HG02885 (cell line): Measurements from ENCODE around the gene CYFIP1.

Experiments used
- ATAC-seq: cut with Tn5 transposase; IDR thresholded peaks from one replicate; pipeline ENCODE4 v1.9.1; 2021; ENCODE audit warnings: mild to moderate bottlenecking; ENCODE audit not compliant: unreplicated experiment, poor library complexity

Gene CYFIP1

DNA sequence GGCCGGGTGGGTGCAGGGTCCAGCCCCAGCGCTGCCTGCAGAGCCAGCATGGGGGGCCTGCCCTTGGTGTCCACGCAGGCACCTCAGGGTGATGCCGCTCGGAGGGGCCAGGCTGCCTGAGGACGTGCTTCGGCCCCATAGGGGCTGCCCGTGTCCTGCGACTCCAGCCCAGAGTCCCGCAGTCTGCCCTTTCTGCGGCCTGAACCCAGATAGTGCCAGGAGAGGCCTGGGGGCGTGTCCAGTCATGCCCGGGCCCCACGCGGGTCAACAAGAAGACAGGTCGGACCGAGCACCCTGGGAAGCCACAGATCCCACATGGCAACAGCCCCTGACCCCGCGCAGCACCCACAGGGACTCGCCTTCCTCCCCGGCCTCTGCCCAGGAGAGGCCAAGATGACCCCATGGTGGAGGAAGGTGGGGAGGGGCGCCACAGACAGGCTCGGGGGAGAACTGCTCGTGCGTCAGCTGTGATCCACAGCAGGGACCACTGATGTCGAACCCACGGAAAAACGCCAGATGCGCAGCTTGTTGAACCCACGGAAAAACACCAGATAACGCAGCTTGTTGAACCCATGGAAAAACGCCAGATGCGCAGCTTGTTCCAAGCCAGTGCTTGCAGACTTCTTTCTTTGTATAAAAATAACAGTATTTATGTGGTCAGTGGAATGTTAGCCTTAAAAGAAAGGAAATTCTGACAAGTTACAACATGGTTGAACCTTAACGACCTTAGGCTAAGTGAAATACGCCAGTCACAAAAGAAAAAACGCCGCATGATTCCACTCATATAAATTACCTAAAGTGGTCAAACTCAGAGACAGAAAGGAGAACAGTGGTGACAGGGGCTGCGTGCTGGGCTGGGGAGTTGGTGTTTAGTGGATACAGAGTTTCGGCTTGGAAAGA lies 28.5 kb downstream of the CYFIP1 start:
- no peak for ATAC-seq

DNA sequence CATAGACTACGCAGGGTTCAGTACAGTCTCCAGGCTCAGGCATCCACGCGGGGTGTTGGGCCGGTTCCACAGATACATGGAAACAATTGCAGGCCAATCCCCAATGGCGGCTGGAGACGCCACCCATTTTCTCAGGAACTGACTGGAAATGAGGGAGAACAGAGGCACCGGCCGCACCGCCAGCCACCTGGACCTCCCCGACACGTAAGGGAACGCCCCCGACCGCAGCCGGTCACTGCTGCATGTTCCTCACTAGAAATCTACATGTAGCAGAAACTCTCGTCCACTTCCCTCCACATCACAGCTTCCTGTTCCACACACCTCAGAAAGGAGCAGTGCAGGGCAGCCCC lies 29.2 kb downstream of the CYFIP1 start:
- no peak for ATAC-seq

DNA sequence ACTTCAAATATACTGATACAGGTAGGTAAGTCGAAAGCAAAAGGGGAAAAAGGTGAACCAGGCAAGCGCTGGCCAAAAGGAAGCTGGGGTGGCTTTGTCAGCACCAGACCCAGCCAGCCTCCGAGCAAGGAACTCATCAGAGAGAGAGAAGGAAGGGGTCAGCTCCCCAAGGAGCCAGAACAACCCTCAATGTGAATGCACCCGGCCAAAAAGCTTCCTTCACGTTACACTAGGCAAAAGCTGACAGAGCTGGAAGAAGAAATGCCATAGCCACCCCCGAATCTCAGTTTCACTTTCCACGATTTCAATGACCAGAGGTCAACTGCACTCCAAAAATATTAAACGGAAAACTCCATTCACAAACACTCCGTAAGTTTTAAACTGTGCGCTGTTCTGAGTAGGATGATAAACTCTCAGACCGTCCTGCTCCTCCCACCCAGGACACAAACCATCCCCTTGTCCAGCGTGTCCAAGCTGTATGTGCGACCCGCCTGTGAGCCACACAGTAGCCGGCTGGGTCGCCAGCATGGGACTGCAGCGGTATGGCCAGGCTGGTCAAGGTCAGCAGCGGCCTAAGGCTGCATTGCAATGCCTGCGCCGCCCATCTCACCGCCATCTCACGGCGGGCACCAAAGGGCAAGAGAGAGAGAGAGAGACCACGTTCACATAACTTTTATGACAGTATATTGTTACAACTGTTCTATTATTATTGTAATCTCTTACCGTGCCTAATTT lies 29.7 kb downstream of the CYFIP1 start:
- ATAC-seq: no peak

DNA sequence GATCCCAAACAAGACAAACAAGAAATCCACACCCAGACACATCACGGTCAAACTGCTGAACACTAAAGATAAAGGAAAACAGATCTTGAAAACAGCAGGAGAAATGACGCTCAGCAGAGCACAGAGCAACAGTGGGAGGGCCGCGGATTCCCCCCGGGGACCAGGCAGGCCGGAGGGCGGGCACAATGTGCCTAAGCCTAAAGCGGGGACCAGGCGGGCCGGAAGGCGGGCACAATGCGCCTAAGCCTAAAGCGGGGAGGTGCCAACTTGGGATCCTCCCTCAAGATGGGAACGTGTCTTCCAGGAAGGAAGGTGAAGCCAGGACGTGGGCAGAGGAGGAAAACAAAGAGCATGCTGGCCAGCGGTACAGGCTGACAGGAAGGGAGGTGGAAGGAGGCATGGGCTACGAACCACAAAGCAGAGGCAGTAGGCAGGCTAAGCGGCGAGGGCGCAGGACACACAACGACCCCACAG lies 31.1 kb downstream of the CYFIP1 start:
- ATAC-seq: peak; percentile 91

DNA sequence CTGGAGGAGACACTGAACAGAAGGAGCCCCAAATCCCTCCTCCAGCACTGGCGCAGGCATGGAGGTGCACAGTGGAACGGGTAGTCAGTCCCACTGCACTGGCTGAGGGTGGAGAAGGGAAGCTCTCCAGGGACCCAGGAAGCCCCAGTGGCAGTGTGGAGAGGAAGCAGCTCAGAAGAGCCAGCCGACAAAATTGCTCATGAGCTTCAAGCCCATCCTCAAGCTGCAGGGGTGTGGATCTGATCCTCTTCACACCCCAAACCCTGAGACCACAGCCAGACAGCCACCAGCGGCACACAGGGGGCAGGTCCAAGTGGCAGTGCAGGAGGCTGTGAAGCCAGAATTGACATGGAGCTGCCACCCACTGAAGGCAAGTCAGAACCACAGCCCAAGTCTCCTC lies 32.1 kb downstream of the CYFIP1 start:
- no peak for ATAC-seq

DNA sequence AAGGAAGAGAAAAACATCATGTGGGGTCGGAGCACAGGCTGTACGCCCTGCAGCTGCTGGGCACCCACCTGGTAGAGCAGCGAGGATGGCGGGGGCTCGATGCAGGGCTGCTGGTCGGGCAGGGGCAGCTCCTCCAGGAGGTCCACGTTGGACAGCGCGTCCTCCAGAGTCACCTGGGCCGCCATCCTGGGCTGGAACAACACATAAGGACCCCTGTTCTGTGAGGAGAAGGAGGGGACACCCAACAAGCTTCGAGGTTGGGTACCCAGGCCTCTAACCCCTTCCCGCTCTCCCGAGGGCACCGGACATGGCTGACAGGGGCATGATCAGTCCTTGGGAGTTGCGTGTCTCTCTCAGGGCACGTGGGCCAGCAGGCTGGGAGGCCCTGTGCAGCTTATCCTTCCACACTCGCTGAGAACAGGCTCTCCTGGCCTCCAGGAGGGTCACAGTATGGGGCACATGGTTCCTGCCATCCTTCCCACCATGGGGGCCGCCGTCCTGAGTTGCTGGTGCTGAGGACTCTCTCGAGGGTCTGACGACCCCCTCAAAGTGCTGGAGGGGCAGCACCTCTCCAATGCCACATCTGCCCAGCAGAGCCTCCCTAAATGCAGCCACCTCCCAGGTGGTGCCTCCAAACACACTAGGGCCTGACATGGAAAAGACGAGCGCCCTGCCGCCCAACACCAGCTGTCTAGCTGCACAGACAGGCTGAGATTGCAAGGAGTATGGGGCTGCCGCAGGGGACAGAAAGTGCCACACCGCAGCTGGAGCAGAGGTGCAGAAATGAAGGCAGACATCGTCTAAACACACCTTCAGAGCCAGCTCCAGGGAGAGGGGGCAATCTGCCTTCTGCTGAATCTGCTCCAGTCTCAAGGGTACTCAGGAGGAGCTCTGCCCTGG lies 32.8 kb downstream of the CYFIP1 start:
- no peak for ATAC-seq

DNA sequence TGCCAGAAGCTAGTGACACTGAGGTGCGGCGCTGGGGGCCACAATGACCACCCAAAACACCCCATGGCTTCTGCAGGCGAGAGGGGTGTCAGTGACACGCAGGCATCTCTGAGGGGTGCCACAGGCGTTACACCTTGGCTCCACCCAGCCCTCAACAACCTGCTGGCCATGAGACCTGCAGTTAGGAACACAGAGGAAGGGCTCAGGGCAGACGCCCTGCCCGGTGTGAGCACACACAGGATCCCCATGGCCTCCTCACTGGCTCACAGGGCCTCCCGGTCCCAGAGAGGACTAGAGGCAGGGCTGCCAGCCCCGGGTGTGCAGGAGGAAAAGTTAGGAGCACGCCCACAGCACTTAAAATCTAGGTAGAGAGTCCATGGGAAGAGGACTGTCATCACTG lies 35.1 kb downstream of the CYFIP1 start:
- ATAC-seq: no peak

DNA sequence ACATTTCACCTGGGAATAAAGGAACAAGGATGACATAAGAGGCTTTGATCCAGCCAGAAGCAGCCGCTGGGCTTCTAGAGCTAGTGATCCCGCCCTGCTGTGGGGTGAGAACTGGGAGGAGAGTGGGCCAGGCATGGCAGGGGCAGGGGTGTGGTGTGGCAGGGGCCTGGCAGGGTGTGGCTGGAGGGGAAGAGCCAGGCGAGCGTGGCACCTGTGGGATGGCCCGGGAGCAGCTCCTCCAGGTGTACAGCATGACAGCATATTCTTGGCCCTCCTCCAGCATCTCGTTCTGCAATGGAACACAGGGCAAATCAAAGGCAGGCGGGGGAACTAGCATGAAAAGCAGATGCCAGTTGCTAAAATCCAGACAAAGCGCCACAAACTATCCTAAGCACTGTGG lies 35.5 kb downstream of the CYFIP1 start:
- no peak for ATAC-seq

DNA sequence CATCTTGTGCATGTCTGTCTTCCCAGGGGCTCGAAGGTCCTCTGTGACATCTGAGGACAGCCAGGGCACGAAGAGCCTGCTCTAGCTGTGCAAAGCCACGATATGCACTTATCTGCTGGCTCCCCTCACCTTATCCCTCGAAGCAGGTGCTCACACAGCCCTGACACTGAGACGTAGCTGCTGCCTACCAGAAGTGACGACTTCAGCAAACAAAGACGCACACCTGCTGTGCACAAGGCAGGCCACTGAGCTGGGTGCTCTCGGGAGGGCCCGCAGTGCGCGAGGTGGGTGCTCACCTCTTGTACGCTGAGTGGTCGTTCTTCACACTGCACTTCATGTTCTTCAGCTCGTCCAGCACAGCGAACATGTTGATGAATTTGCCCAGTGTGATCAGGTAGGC lies 37.3 kb downstream of the CYFIP1 start:
- ATAC-seq: no peak

DNA sequence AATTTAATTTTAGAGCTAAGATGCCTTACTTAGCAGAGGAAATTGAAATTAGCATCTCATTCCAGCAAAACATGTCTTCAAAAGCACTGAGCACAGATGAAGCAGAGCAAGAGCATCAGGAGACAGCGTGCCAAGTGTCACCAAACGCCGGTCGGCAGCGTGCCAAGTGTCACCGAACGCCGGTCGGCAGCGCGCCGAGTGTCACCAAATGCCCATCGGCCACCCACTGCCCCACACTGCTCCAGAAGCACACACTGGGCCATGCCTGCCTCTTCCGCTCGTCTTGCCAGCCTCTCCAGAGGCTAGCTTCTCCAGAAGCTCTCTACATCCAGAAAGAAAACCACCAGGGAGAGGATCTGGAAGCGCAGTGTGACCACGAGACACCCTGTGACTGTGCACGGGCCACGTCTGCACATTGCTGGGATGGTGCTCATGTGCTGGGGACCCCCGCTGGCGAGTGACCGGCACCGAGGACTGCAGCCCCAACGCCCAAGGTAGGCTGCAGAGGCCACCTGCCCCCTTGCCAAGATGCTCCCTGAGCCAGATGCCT lies 37.8 kb downstream of the CYFIP1 start:
- no peak for ATAC-seq

DNA sequence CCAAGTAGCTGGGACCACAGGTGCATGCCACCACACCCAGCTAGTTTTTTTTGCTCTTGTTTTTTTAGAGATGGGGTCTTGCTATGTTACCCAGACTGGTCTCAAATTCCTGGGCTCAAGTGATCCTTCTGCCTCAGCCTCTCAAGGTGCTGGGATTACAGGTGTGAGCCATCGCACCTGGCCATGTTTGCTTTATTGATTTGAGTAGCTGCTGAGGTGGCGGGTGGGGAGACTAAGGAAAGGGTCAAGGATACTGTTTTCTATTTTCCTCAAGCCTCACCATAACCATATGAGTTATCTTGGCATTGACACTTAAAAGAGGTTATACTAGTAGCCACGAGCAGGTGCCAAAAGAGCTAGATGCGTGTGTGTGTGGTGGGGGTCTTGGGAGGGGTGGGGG lies 39.0 kb downstream of the CYFIP1 start:
- no peak for ATAC-seq

DNA sequence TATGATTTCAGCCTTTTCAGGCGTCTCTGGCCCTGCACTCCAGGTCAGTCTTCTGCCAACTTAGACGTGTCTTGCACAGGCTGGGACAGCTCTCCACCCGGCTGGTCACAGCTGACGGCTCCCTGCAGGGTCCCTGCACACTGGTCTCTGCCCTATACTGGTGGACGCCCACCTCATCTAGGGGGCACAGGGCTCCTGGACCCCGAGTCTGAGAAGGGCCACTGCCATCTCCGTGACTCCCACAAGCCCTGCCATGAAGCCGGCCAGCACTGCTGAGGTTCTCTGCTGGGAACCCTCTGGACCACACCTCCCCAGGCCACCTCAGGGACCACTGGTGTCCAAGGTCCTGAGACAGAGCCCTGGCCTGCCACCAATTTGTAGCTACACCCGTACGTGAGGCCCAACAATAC lies 40.5 kb downstream of the CYFIP1 start:
- no peak for ATAC-seq

DNA sequence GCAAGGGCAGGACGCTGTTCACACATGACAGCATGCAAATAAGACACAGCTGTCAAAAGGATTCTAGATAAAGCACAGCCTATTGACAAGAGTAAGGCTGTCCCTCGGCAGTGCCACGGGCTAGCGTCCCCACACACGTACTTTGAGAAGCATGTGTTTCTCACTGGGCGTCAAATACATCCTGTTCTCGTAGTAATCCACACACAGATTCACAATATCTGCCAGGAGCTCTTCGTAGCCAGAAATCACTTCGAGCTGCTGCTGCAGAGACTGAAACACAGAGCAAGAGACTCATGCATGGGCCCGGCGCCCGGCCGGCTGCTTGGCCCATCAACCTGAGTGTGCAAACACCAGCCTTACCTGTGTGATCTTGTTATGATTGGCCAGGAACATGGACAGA lies 41.1 kb downstream of the CYFIP1 start:
- ATAC-seq: peak; percentile 40

DNA sequence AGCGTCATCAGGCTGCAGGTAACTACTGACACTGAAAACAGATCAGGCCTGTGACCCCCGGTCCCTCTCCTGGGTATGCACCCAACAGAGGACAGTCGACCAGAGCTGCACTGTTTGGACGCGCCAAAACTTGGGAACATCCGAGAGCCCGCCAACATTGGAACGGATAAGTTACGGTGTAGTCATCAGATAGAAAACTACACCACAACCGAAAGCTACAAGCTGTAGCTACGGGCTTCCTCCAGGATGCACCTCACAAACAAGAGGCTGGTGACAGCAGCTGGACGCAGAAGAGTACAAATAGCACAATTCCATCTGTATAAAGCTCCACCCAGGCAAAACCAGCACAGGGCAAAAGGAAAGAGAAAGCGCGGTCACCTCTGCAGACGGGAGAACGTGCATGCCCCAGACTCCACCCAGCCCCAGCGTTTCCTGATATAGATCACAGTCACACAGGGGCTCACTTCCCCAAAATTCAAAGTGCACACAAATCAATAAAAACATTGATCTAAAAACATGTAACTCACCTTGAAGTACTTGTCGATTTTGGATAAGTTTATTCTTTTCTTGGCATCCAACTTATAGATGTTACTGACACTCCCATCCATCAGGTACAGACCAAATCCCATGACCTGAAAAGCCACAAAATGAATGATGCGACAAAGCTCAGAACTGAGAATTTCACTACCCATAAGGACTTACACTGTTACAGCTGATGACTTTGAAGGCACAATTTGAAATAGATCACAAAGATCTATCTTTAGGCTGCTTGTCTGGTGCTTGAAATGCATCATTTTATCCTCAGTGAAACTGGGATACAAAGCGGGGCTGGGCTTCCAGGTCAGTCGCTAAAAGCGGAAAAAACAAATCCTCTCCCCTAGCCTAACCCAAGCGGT lies 43.3 kb downstream of the CYFIP1 start:
- ATAC-seq: peak; percentile 90

DNA sequence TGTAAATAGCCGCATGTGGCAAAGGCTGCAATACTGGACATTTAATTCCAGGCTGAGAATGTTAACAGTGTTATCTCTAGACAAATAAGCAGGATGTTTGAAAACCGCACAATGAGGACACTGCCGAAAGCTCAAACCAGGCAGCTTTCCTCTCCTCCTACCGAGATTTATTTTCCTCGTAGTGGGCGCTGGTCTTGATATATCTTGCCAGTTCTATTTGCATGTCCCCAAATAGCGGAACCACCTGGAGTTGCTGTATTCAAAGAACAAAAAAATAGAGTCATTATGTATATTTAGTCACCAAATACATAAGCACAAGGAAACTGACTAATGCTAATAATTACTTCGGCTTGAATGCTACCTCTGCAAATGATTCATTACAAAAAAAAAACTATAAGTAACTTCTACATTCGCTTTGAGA lies 46.5 kb downstream of the CYFIP1 start:
- no peak for ATAC-seq

DNA sequence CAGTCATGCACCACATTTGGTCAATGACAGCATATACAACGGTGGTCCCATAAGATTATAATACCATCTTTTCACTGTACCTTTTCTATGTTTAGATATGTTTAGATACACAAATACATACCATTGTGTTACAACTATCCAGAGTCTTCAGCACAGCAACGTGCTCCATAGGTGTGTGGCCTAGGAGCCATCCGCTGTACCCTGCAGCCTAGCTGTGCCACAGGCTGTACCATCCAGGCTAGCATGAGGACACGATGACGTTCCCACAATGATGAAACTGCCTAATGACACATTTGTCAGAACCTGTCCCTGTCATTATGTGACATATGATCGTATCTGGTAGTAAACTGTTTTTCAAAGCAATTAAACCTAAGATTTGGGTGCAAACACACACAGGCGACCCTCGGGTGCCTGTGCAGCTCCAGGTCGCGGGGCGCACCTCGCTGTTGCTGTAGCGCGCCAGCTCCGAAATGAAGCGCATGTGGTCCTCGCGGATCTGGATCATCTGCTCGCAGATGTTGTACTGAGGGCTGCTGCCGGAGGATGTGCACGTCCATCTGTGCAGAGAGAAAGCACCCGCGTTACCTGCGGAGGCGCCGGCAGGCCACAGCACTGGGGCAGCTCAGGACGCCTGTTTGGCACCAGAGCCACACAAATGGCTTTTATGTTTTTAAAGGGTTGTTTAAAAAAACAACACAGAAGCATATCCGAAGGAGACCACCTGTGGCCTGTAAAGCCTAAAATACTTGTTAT lies 48.2 kb downstream of the CYFIP1 start:
- no peak for ATAC-seq

DNA sequence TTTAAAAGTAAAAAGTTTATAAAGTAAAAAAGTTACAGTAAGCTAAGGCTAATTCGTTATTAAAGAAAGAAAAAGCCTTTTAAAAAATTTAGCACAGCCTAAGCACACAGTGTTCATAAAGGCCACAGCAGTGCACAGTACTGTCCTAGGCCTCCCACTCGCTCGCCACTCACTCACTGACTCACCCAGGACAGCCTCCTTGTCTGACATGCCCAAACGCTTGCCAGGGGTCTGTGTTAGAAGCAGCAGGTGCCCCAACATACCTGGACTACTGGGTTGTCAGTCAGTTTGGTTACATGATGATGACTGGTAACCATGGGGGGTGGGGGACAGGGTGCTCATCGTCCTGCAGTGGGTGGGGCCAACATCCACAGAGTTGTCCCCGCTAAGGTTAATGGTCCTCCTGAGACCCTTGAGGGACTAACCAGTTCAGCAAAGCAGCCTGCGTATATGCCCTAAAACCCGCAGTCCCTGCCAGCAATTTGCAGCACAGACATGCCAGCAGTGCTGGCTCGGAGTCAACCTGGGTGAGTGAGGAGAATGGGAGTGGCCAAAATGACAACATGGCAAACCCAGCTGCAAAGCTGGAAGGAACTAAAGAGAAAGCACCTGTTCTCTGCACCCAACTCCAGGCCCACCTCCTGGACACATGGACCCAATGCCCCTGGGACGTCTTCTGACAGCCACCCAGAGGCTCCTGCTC lies 49.2 kb downstream of the CYFIP1 start:
- no peak for ATAC-seq

DNA sequence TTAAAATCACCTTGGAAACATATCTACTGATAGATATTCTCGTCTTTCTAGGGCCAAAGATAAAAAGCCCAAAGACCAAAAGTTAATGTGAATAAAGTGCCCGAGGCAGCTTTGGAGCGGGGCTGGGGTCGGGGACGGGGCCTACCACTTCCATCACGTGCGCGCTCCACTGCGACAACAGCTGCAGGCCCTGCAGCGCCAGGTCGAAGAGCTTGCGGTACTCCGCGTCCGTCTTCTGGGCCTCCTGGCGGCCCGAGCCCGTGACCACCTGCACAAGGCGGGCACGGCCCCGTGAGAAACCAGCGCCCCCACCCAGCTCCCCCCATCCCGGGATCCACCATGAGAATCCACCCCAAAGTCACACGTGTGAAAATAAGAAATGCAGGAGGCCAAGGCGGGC lies 52.4 kb downstream of the CYFIP1 start:
- no peak for ATAC-seq
